HPDE6-E6E7 (cell line): ENCODE measurements around the gene PPP4R1.
A peak's percentile ranks its signal among the peaks of the same experiment; 100 is the strongest.
"Not testable (repeated sequence)": the region's sequence is repeated elsewhere in the genome, so short reads cannot be mapped to it uniquely, and the experiment has no call there.

ENCODE experiments used
- DNase-seq: peaks from one replicate; pipeline ENCODE4 v3.0.0; 2011; ENCODE audit warnings: missing footprints; ENCODE audit errors: extremely low spot score

Gene PPP4R1

DNA sequence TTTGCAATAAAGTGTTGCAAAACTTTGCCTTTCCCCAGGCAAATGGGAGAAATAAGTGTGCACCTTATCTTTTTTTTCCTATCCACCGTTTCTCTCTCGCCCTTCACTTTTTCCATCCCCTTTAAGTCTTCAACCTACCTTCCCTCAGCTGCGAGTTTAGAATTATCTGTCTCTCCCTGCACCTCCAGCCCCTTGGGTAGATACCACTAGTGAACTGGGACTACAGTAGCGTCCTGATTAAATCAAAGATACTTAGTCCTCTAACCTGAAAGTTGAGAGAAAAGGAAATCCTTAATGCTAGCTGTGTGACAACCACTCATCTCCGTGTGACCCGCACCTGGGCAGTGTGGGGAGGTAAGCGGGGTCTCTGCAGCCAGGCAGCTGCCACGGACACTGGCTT lies 16.1 kb upstream of the PPP4R1 start:
- no peak for DNase-seq

DNA sequence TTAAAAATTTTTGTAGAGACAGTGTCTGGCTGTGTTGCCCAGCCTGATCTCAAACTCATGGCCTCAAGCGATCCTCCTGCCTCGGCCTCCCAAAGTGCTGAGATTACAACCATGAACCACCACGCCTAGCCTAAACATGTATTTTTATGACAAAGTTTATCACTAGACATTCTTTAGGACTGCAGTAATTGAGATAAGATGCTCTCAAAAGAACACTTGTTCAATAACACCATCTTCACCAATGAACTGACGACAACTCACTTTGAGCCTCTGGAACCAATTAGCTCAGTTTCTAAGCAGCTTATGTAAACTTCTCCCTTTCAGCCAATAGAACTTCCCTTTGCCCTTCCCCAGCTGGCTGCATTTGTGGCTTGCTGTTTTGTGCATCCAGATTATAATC lies 15.3 kb upstream of the PPP4R1 start:
- no peak for DNase-seq

DNA sequence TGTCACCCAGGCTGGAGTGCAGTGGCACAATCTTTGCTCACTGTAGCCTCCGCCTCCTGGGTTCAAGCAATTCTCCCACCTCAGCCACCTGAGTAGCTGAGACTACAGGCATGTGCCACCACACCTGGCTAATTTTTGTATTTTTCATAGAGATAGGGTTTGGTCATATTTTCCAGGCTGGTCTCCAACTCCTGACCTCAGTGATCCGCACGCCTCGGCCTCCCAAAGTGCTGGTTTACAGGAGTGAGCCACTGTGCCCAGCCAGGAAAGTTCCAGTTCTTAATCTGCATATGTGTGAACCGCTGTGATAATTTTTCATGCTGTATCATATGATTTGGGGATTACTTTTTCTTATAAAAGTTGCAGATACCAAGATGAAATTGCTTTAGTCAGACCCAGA lies 14.6 kb upstream of the PPP4R1 start:
- DNase-seq, result no peak

DNA sequence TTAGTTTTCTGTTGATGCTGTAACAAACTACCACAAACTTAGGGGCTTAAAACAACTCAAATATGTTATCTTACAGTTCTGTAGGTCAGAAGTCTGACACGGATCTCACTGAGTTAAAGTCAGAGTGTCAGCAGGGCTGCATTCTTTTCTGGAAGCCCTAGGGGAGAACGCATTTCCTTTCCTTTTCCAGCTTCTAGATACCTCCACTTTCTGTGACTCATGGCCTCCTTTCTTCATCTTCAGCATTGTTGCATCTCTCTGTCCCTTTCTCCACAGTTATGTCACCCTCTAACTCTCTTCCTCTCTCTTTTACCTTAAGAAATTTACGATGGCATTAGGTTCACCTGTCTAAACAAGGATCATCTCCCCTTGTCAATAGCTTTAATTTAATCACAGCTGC lies 13.3 kb upstream of the PPP4R1 start:
- peak; percentile 25 for DNase-seq

DNA sequence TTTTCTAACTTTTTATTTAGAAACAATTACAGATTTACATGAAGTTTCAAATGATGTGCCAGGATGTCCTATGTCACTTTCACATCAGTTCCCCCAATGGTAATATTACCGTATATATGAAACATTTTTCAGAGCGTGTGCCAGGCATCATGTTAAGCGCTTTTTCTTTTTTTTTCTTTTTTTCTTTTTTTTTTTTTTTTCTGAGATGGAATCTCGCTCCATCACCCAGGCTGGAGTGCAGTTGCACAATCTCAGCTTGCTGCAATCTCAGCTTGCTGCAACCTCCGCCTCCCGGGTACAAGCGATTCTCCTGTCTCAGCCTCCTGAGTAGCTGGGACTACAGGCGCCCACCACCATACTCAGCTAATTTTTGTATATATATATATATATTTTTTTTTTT lies 5.6 kb upstream of the PPP4R1 start:
- no peak for DNase-seq

DNA sequence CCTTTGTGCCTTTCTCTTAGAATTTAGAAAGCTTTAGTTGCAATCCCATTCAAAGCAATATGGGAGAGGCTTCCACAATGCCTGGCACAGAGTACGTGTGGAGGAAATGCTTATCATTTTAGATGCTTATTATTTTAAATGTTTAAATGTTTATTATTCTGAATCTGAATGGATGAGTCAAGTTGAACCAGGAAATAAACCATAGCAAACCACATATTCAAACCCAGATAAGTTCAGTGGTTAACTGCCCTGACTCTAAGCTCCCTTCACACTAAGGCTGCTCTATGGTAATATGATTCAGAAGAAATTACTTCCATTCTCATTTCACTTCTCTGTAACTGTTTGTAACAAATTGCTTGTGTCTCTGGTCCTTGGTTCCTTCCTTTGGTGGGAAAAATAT lies 5.2 kb upstream of the PPP4R1 start:
- no peak for DNase-seq

DNA sequence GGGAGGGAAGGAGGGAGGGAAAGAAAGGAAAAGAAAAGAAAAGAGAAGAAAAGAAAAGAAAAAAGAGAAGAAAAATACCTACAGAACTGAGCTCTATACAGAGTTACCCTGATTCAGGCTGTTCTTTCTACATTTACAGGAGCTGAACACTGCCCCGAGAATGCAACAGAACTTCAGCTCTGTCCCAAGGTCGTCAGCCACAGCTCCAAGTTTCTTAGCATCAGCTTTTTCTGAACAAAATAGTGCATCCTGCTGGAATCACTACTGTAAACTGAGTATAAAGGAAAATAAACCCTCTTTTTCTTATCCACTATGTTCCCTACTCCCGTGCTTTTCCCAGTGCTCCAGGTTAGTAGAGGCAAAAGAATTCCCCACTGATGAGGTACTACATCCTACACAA lies 4.7 kb upstream of the PPP4R1 start:
- no peak for DNase-seq

DNA sequence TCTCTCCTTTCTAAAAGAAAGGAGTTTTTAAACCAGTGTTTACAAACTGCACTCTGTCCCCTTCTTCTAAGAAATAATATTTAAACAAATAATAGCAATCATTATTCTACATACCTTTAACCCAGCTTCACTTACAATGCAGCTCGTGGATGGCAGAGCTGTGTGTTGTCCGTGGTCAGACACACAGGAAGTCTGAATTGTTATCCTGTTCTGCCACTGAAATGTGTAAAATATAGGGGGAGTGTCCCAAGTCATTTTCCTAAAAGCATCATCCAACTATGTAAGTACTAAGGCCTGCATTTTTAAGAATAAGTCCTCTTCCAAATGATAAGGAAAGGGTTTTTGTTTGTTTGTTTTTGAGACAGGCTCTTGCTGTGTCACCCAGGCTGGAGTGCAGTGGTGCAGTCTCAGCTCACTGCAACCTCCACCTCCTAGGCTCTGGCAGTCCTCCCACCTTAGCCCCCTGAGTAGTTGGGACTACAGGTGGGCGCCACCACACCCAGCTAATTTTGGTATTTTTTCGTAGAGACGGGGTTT lies 2.7 kb upstream of the PPP4R1 start:
- no peak for DNase-seq

DNA sequence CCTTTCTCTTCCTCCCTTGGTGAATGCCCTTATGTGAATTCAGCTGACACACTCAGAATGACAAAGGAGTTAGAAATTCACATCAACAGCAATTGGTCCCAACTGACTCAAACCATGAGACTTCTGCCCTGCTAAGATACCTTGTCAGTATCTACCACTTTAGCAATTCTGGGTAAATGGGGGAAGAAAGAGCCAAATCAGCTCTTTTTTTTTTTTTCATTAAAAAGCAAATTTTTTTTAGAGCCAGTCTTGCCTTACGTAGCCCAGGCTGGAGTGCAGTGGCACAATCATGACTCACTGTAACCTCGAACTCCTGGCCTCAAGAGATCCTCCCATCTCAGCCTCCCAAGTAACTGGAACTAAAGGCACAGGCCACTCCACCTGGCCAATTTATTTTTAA lies 1.7 kb upstream of the PPP4R1 start:
- no peak for DNase-seq

DNA sequence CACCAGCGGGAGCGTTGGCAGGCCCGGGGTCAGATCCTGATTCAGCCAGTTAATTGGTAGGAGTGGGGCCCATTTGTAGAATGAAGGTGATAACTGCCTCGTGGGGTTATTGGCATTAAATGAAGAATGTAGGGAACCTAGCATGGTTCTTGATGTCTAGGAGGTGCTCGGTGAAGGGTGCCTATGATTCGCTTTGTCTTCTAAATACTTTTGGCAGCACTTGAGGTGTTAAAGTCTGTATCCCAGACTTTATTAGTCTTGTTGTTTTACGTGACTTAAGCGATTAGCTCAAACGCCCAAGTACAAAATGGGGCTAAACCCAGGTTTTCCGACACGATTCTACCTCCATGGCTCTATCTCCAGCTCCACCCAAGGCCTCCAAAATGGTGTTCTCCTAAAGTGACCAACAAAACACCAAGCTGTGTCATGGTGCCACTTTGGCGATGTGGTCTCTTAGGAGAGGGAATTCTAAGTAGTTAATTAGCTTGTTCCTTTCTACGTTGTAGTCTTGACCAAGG lies 980 bp upstream of the PPP4R1 start:
- no peak for DNase-seq

DNA sequence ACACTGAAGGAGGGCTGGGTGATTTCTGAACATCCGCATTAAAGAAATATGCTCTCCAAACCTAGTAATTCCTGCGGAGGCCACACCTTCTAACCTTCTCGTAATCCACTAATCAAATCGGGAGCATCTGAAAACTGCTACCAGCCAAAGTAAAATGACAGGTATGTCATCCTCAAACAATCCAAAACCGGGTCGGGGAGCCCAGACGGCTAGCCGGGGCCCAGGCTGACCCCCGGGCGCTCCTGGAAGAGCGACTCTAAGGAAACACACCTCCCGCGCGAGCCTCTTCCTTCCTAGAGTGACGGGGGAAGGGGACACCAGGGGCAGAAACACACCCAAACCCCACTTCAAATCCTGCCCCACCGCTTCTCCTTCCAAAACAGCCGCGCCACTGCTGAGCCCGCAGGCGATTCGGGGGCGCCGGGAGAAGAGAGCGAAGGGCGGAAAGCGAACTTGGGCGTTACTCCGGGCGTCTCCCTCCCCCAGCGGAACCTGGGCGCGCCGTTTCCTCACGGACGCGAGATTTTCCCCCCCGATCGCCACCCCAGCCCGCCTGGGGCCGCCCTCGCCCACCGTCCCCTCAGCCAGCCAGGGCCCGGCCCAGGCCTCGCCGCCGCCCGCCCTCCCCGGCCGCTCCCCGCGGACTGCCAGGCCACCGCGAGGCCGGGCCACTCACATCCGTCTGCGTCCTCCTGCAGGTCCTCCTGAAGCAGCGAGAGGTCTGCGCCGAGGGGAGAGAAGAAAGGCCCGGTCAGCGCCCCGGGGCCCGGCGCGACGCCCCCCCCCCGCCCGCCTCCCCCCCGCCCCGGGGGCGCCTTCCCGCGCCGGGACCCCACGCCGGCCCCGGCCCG lies 584 bp downstream of the PPP4R1 start:
- DNase-seq, result no peak

DNA sequence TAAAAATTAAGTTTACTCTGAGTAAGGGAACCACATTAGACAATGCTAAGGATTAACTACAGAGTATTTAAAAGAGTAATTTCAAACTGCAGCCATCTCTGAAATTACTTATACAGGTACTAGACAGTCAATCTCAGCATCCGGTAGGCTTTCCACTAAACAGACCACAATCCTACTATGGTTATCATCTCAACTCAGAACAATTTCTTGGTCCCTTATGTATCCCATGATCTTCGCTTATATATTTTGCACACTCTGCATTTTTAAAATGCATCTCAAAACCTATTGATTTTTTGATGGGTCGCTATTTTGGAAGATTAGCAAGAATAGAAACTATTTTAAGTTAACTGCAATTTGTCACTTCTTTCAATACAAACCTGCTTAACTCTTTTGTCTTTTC lies 1.4 kb downstream of the PPP4R1 start:
- no peak for DNase-seq

DNA sequence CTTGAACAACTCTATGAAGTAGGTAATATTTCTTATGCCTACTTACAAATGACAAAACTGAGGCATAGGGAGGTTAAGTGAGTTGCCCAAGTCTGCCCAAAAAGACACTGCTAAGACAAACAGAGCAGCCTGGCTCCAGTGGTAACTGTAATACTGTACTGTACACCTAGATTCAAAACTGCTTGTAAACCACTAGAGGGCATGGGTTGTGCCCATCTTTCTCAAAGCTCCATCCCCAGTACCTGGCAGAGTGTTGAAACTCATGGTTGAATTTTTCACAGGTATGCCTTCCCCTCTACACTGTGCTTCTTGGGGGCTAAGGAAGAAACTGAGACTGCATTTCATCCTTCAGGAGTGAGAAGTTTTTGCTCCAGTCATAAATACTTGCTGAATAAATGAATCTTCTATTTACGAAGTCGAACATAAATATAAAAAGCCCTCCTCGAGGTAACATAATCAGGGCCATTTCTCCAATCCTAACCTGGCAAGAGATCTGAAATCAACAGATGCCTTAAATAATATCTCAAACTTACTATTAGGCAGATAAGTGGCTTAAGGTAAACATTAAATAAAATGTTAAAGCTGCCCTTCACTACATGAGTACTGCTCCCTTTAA lies 2.0 kb downstream of the PPP4R1 start:
- DNase-seq, result peak; percentile 58

DNA sequence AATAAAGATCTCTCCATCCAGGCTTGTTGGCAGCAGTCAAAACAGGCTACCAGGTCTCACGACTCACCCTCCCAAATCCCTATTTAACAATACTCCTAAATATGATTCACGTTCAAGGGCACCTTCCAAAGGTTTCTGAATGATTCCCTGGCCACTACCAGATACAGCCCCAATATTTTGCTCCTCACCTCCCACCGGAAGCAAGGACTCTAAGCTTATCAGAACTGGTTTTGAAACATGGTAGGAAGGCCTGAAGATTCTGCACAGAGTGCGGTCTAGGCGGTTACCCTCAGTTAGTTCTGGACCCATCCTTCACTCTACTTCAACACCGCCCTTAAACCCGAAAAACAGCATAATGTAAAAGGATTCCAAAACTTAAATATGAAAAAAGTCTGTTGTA lies 5.2 kb downstream of the PPP4R1 start:
- no peak for DNase-seq

DNA sequence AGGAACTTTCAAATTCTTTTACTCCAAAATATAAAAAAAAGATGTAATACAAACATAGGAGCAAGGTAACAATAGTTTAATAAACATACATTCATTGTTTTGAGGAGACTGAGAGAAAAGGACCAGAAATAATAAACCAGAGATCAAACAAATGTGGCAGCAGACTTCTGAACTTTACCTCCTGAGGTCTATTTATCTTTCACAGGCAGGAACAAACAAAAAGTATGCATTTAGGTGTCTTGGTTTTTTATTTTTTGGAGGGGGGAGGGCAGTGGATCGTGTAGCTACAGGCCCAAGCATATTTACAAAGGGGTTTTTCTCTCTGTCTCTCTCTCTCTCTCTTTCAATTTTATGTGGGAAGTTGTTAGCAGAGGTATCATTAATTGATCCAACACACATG lies 5.6 kb downstream of the PPP4R1 start:
- no peak for DNase-seq

DNA sequence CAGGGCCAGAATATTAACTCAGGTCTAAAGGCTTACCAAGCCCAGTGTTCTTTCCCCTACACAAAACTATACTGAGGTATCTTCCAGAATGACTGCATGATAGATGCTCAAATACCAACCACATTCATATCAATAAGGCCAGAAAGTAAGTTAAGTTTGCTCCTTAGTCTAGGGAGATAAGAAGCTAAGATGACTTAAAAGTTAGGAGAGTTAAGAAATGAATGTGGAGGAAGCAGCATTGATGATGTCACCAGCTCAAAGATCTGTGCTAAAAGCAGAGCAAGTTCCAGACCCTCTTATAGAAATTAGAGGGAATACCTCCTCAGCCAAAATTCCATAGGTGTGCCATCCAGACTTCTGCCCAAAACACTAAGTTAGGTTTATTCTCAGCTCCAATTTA lies 6.1 kb downstream of the PPP4R1 start:
- DNase-seq, result no peak

DNA sequence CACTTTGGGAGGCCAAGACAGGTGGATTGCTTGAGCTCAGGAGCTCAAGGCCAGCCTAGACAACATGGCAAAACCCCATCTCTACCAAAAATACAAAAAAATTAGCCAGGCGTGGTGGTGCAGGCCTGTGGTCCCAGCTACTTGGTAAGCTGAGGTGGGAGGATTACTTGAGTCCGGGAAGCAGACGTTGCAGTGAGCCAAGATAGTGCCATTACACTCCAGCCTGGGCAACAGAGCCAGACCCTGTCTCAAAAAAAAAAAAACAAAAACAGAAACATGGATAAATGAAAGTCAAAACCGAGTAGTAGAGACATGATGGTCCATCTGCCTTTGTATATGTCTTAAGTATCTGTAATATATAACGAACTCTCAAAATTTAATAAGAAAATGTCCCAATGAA lies 7.2 kb downstream of the PPP4R1 start:
- not testable (repeated sequence) for DNase-seq

DNA sequence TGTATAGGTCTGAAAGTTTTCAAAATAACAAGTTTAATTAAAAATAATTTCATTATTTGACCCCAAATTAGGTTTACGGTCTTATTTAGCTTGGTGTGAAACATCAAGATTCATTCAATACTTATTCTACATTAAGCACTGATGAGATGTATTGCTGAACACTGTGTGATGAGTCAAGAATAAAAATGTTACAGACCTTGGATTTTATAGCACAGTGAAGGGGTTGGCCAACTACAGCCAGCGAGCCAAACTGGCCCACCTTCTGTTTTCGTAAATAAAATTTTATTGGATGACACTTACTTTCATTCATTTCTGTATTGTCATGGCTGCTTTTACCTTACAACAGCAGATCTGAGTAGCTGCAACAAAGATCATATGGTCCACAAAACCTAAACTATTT lies 8.3 kb downstream of the PPP4R1 start:
- DNase-seq, result no peak

DNA sequence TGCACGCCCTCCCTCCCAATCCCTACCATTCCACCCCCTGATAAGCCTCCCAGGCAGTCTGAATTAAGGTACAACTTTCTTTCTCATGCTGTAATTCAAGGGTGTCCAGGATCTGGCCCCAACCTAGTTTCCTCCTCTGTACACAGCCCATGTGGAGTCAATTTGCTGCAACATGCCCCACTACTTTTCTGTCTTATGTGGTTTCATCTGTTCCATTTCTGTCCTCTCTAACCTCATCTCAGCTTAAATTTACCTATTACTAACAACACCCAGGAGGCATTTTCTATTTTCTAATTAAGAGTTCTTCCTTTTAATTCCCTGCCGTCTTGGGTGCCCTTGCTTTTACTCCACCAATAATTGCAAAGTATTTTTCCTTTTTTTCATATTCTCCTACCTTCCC lies 10.0 kb downstream of the PPP4R1 start:
- no peak for DNase-seq

DNA sequence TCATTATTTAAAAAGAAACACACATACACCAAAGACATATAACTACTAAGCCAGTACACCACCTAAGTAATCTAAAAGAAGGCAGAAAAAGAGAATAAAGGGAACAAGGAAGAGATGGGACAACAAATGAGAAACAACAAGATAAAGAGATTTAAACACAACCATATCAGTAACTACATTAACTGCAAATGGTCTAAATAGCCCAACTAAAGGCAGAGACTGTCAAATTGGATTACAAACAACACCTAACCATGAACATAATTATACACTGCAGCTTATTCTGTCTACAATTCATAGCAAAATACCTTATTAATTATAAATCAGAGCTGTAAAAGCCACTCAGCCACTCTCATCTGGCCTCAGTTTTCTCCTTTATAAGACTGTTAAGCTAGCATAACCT lies 15.0 kb downstream of the PPP4R1 start:
- no peak for DNase-seq

DNA sequence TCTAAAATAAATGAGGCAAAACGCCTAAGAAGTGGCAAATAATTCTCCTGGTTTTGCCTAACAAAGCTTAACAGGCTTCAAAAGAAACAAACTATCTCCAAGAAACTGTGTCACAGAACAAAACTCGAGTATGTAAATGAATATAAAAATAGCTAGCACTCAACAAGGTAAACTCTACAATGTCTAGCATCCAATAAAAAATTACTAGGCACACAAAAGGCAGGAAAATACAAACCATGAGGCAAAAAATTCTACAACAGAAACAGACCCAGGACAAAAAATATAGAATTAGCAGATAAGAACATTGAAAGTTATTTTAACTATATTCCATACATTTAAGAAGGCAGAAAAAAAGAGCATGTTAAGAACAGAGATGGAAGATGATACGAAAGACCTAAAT lies 16.8 kb downstream of the PPP4R1 start:
- DNase-seq, result no peak

DNA sequence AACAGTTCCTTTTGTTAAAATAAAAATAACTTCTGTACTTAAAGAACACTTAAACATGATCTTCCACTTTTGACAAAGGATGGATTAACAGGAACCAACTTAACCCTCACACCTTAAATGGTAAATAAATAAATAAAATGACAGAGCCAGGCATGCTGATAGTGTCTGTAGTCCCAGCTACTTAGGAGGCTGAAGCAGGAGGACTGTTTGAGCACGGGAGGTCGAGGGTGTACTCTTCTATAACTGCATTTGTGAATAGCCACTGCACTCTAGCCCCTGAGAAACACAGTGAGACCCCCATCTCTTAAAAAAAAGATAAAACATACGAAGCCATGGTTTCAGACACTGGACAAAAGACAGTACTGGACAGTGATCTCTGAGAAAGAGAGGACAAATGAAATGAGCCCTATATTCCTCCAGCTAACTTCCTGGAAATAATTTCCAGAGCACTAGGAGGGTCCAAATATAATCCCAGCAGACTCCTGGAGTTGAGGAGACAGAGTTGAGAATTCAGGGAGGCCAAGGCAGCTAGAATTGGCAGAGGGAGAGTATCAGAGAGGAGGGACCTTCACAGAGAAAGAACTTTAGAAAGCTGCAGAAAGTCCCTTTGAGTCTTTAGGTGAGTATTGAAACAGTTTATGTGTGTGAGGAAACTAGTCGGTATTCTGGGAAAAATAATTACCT lies 17.4 kb downstream of the PPP4R1 start:
- no peak for DNase-seq

DNA sequence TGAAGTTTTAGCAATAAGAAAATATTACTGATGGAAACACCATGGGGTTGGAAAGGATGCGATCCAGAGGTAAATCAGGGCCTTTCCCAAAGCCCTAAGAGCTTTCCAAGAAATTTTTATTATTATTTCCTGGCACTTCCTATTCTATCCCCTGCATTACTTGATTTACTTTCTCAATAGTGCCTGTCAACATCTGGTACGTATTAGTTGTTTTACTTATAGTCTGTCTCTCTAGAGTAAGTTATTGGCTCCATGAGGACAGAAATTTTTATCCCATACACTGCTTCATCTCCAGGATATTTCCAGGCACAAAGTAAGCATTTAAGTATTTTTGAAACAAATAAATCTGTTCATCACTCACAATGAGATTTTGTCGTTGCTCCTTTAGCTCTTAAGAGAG lies 18.1 kb downstream of the PPP4R1 start:
- no peak for DNase-seq
